ENCODE measurements around the gene ZNF639. TPM values are rescaled to one million over a fixed set of nuclear protein-coding genes. Genes with fewer than 3 reads are reported as not detected.

The ZNF639 gene
- total and polyA plus RNA-seq, 9 of the 15 experiments (the other 6 are each of a cell fraction or from before 2014, with no cell fraction given): 17.6 to 88.1 (median 53.7) TPM

- WGBS (ENCODE audit: insufficient coverage, low coverage, missing lambda C conversion rate): 3% methylated on average over 7 of the region's 7 CpGs
- peak overlapping the region; percentile 2; the same call in 1 of the 2 replicates for H3K4me3 ChIP-seq
- H3K9me1 ChIP-seq (ENCODE audit: control insufficient read depth, insufficient read depth, low read length): no peaks in the 10 kb centered on the region
- CTCF ChIA-PET (ENCODE audit: low intra/inter-chr PET ratio): no interaction called here
- POLR2A ChIA-PET: interaction anchor here (0.8 to 2.0 kb wide), 4 partner anchors 19 to 261 kb away, joined by 3 to 7 read pairs (median 3); partner anchors contain the start of gene ACTL6A
- peak overlapping the region; percentile 85 for H2AFZ ChIP-seq (ENCODE audit: low read depth, low read length)
- no peaks in the 10 kb centered on the region for H3K79me2 ChIP-seq (ENCODE audit: control insufficient read depth, insufficient read depth, low read length)
- peak; percentile 84 for ATAC-seq
- peak overlapping the region; percentile 81 for H3K27ac ChIP-seq (ENCODE audit: extremely low read depth, low read depth, low read length)
- peak overlapping the region; percentile 66 to 69; a peak in 2 of 4 replicates for H3K9ac ChIP-seq (ENCODE audit: insufficient read depth in 1 of 2, low read depth in 2 of 2, low read length in 2 of 2)
- peak; percentile 15 for FAIRE-seq
- H3K36me3 ChIP-seq (ENCODE audit: control insufficient read depth, insufficient read depth, low read length): no peaks in the 10 kb centered on the region; the same call in 1 of the 3 replicates
- no TSS peak for BruUV-seq (replicated peaks)
- H3K4me2 ChIP-seq (ENCODE audit: insufficient read depth, low read length): peak overlapping the region; percentile 38
- H3K27me3 ChIP-seq (ENCODE audit: control insufficient read depth in 2 of 2, insufficient read depth in 2 of 2, low read length in 2 of 2): no peaks in the 10 kb centered on the region
- H4K20me1 ChIP-seq (replicated peaks; ENCODE audit: control insufficient read depth, insufficient read depth, low read length): no peaks in the 10 kb centered on the region
- peaks cover 9 to 16% of the 10 kb centered on the region in 2 experiments; a peak in 3 of 5 replicates for H3K4me1 ChIP-seq (replicated peaks in 1 of 2; ENCODE audit: control insufficient read depth in 2 of 2, insufficient read depth in 2 of 2, low read length in 2 of 2)
- H3K9me3 ChIP-seq (replicated peaks; ENCODE audit: control insufficient read depth, insufficient read depth, low read depth, low read length): peaks cover 11% of the 10 kb centered on the region; the same call in 1 of the 2 replicates
- peak in 1 of 4 experiments; percentile 73 for DNase-seq (ENCODE audit: extremely low read depth in 1 of 4, low spot score in 3 of 4)
- in situ Hi-C loops (cut with MboI) (loop anchor here (25.0 kb wide), 1 partner anchor 840 kb away; no protein-coding TSS in a partner anchor), intact Hi-C loops (cut with micrococcal nuclease) (loop anchor here (5.0 kb wide), 1 partner anchor 155 kb away; the partner anchor contains the start of gene PIK3CA)
- TF ChIP-seq CXXC5 (CRISPR knock-in tag; IDR thresholded peaks at IDR 0.05) (peak; percentile 41), NKRF (IDR thresholded peaks at IDR 0.05; ENCODE audit: borderline replicate concordance) (no peak), TFAM (CRISPR knock-in tag; conservative IDR thresholded peaks at IDR 0.05) (no peak), CBX5 (IDR thresholded peaks at IDR 0.05; ENCODE audit: borderline replicate concordance, low read depth) (no peak), ATF7 (IDR thresholded peaks at IDR 0.05) (0 out of 2 replicates have a peak, but pooled peaks have one; percentile 37), CBFB (CRISPR knock-in tag; IDR thresholded peaks at IDR 0.05) (no peak), ZNF639 (CRISPR knock-in tag; conservative IDR thresholded peaks at IDR 0.05 in 1 of 2, IDR thresholded peaks at IDR 0.05 in 1 of 2) (no peak), TSC22D4 (tag; IDR thresholded peaks at IDR 0.05) (no peak), CEBPB (tag; IDR thresholded peaks at IDR 0.05) (peak; percentile 63; the same call in 1 of the 2 replicates), HLTF (IDR thresholded peaks at IDR 0.05) (no peak), NRF1 (conservative IDR thresholded peaks at IDR 0.05 in 1 of 2, IDR thresholded peaks at IDR 0.05 in 1 of 2) (peak; percentile 17 to 31; a peak in 1 of 4 replicates), SPI1 (IDR thresholded peaks at IDR 0.05; ENCODE audit: borderline replicate concordance, low read depth, low read length) (no peak), YBX1 (IDR thresholded peaks at IDR 0.05) (no peak), SMARCE1 (IDR thresholded peaks at IDR 0.05) (no peak), TBP (optimal IDR thresholded peaks at IDR 0.05; ENCODE audit: low read depth, low read length) (no peak), PKNOX1 (IDR thresholded peaks at IDR 0.05) (no peak; the same call in 1 of the 2 replicates), KHSRP (IDR thresholded peaks at IDR 0.05) (no peak), ZNF41 (CRISPR knock-in tag; conservative IDR thresholded peaks at IDR 0.05) (no peak)
- TF ChIP-seq, protein P1, sequence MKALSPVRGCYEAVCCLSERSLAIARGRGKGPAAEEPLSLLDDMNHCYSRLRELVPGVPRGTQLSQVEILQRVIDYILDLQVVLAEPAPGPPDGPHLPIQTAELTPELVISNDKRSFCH (CRISPR knock-in tag; IDR thresholded peaks at IDR 0.05): no peak
- TF ChIP-seq, protein P1 (tag; IDR thresholded peaks at IDR 0.05): 0 out of 2 replicates have a peak, but pooled peaks have one; percentile 6
Measured at GRCh38 chr3:179302111-179302510, 20.7 kb upstream of the ZNF639 start.

Data from K562 (cell line).